Panc1 (cell line): ENCODE data around the gene RAB22A.

Experiments
- CTCF ChIP-seq: fragments of 450-650 bp; IDR thresholded peaks from 2 replicates; pipeline ENCODE4 v1.5.1; 2017; ENCODE audit warnings: mild to moderate bottlenecking
- POLR2AphosphoS5 ChIP-seq: IDR thresholded peaks from 2 replicates; pipeline ENCODE4 v1.6.1; 2012; ENCODE audit warnings: mild to moderate bottlenecking, low read depth, low read length, moderate library complexity
- REST ChIP-seq, 2 experiments: IDR thresholded peaks; 2 replicates each; pipeline ENCODE4 v1.6.1; 2011 to 2012; ENCODE audit warnings: low read depth in 2 of 2, control low read depth in 1 of 2, low read length in 1 of 2, mild to moderate bottlenecking in 1 of 2, moderate library complexity in 1 of 2; ENCODE audit not compliant: insufficient read depth in 1 of 2
- SIN3A ChIP-seq: IDR thresholded peaks from 2 replicates; pipeline ENCODE4 v1.6.1; 2012; ENCODE audit warnings: low read depth, mild to moderate bottlenecking, low read length, moderate library complexity, borderline replicate concordance; ENCODE audit not compliant: insufficient read depth
- TCF7L2 ChIP-seq: IDR thresholded peaks from 2 replicates; pipeline ENCODE4 v1.6.1; 2011; ENCODE audit warnings: mild to moderate bottlenecking, low read depth, low read length, inconsistent platforms

GRCh38 chr20:58390659-58391035 is 81.1 kb downstream of the RAB22A start:
- TF ChIP-seq CTCF (no peak), POLR2AphosphoS5 (no peak), REST (IDR thresholded peaks at IDR 0.05; ENCODE audit: insufficient read depth in 1 of 2, low read depth in 2 of 2, low read length in 1 of 2) (no peak), TCF7L2 (no peak), SIN3A (no peak)
